RPMI7951 (cell line): Measurements from ENCODE around the gene OOSP4B. TPM values are rescaled to one million over a fixed set of nuclear protein-coding genes. Genes with fewer than 3 reads are reported as not detected.
"Not testable (repeated sequence)": the region's sequence is repeated elsewhere in the genome, so short reads cannot be mapped to it uniquely, and the experiment has no call there.

Source experiments
- DNase-seq: peaks from one replicate; pipeline ENCODE4 v3.0.0-alpha.2; 2012; ENCODE audit warnings: low read depth
- total RNA-seq: library from RNA; depleted of rRNA; stranded (reverse); fragments of >200 nt; shearing (Covaris generic); gene quantifications from 2 replicates; pipeline ENCODE4 v1.2.3, GENCODE V29; 2014; rRNA removed

The OOSP4B gene
- total RNA-seq, 1 experiment from 2014 or later: not detected

GRCh38 chr11:60059521-60060240, 42.7 kb downstream of the OOSP4B start:
- no peak for DNase-seq

DNA sequence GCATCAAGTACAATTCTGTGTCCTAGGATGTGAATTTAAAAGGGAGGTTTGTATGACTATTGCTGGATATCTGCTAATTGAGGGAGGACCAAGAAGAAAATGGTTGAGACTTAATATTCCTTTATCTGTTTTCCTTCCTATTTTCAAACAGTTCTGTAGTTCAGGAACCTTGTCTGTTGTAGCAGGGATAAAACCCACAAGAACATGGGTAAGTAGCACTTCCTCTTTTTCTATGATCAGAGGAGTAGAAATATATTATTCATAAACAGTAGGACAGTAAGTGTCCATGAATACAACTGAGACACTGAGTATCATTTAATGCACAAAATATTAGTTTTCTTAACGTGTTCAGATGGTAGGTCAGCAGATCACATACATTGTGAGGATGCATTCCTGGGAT, 47.1 kb downstream of the OOSP4B start:
- DNase-seq: no peak

DNA sequence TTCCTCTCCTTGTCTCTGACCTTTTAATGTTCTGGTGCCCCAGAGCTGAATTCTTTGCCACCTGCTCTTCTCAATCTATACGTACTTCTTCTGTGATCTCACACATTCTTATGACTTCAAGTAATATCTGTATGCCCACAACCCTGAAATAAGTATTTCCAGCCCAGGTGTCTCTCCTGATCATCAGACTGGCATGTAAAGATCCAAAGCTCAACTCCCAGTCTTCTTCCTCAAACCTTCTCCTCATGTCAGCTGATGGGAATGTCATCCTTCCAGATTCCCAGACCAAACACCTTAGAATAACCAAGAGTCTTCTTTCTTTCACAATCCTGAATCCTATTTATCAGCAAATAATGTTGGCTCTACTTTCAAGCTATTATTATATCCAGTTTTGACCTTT, 48.8 kb downstream of the OOSP4B start:
- no peak for DNase-seq

DNA sequence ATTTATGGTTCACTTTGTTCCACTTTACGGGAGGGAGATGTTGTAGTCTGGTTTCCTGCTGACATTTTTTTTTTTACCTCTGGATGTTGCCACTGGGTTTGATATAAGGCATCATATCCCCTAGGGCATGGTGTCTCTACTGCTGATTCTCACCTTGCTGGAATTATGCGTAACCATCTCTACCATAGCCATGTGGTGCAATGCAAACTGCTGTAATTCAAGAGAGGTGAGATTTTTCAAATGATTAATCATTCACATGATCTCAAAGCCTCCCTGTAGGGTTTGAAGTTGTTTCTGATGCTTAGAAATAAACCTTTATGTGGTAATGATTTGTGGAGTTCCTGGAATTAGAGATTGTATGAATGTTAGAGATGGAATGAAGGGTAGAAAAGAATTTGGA, 52.5 kb downstream of the OOSP4B start:
- DNase-seq: no peak

GRCh38 chr11:60071644-60072043, 54.7 kb downstream of the OOSP4B start:
- not testable (repeated sequence) for DNase-seq

DNA sequence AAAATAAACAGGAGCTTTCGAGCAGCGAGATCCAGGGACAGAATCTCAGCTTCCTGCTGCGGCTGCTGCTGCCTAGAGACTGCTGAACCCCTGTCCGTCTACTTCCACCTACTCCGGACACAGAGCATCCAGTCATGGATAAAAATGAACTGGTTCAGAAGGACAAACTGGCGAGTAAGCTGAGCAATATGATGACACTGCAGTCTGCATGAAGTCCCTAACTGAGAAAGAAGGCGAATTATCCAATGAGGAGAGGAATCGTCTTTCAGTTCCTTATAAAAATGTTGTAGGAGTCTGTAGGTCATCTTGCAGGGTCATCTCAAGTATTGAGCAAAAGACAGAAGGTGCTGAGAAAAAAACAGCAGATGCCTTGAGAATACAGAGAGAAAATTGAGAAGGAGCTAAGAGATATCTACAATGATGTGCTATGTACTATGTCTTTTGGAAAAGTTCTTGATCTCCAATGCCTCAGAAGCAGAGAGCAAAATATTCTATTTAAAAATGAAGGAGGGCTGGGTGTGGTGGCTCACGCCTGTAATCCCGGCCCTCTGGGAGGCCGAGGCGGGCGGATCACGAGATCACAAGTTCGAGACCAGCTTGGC, 60.3 kb downstream of the OOSP4B start:
- DNase-seq: no peak

DNA sequence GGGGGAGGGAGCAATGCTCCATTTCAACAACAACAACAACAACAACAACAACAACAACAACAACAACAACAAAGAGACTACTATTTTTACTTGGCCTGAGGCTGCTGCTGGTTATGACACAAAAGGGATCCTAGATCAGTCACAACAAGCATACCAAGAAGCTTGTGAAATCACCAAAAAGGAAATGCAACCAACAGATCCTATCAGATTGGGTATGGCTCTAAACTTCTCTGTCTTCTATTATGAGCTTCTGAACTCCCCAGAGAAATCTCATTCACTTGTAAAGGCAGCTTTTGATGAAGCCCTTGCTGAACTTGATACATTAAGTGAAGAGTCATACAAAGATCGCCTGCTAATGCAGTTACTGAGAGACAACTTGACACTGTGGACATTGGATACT, 61.0 kb downstream of the OOSP4B start:
- DNase-seq: no peak

DNA sequence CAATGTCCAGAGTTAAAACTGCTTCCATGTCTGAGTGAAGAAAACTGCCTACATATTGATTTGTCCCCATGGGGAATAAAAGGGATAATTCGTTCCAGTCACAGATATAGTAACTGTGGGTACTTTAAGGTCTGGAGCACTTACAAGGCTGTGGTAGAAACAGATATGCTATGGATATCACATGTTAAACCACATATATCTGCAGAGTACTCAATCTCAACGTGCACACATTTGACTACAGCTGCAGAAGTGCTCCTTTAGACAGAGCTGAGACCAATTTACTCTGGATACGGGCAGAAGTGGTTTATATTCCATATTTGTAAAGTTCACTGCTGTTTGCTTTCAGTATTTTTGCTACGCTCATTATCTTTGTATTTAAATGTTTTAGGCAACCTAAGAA, 61.8 kb downstream of the OOSP4B start:
- DNase-seq: no peak

- DNase-seq: no peak
These were observed 63.6 kb downstream of the OOSP4B start for GRCh38 chr11:60080535-60080934.

Other genes with a start within 250 kb of the OOSP4B start
- 60.8 and 76.6 TPM in 2 replicates for gene MRPL16, start 206.4 kb upstream of the OOSP4B start, total RNA-seq
- not detected in 2 replicates for gene CBLIF, start 171.7 kb upstream of the OOSP4B start, total RNA-seq
- gene TCN1, start 150.7 kb upstream of the OOSP4B start, total RNA-seq: 0.29 TPM in 1 of 2 replicates, not detected in the other
- not detected in 2 replicates for gene OOSP3, start 138.4 kb upstream of the OOSP4B start, total RNA-seq
- not detected in 2 replicates for gene OOSP1, start 78.7 kb upstream of the OOSP4B start, total RNA-seq
- gene OOSP4A, start 53.1 kb upstream of the OOSP4B start, total RNA-seq: not detected in 2 replicates
- not detected in 2 replicates for gene OOSP2, start 23.2 kb downstream of the OOSP4B start, total RNA-seq
- not detected in 2 replicates for gene MS4A3, start 39.5 kb downstream of the OOSP4B start, total RNA-seq
- gene MS4A2, start 71.5 kb downstream of the OOSP4B start, total RNA-seq: not detected in 2 replicates
- gene MS4A6A, start 165.9 kb downstream of the OOSP4B start, total RNA-seq: not detected in 2 replicates
- not detected in 2 replicates for gene MS4A4E, start 226.0 kb downstream of the OOSP4B start, total RNA-seq